Left ventricle myocardium inferior (tissue), 1 donor: ENCODE data around the gene CYREN. TPM values are rescaled to one million over a fixed set of nuclear protein-coding genes. Genes with fewer than 3 reads are reported as not detected.
A peak's percentile ranks its signal among the peaks of the same experiment; 100 is the strongest.

Experiments used
- DNase-seq: peaks from one replicate; pipeline ENCODE4 v3.0.0-alpha.2; 2020
- H3K27ac ChIP-seq: fragments of 200-600 bp; replicated peaks from 2 replicates; pipeline ENCODE4 v1.8.0; 2021
- H3K27me3 ChIP-seq: fragments of 200-600 bp; 2 replicates; pipeline ENCODE4 v1.8.0; 2021; ENCODE audit warnings: low read depth
- H3K36me3 ChIP-seq: fragments of 200-600 bp; 2 replicates; pipeline ENCODE4 v1.8.0; 2021
- H3K4me1 ChIP-seq: fragments of 200-600 bp; 2 replicates; pipeline ENCODE4 v1.8.0; 2021
- H3K4me3 ChIP-seq: fragments of 200-600 bp; 2 replicates; pipeline ENCODE4 v1.8.0; 2021; ENCODE audit warnings: mild to moderate bottlenecking, moderate library complexity
- H3K9me3 ChIP-seq: fragments of 200-600 bp; replicated peaks from 2 replicates; pipeline ENCODE4 v1.8.0; 2021
- CTCF ChIP-seq: fragments of 200-600 bp; IDR thresholded peaks from 2 replicates; pipeline ENCODE4 v1.8.0; 2021; ENCODE audit warnings: antibody characterized with exemption, mild to moderate bottlenecking, borderline replicate concordance
- intact Hi-C: fragments of 100-400 bp; cut with micrococcal nuclease; formaldehyde crosslinking; loops from one replicate; pipeline ENCODE4 v1.11.0; 2022
- total RNA-seq: library from RNA; stranded (reverse); fragmentation: NEBNext Ultra II Directional; extraction: Animal tissue kit (Norgen Biotek cat#: 25700); gene quantifications from one replicate; pipeline ENCODE4 v1.2.1, GENCODE V29; 2021
- donor health status: DM: no; HTN: yes; CAD: no; lungs with severe emphysema.

The CYREN gene
- total RNA-seq, 1 donor from 2014 or later: 29.8 TPM

GRCh38 chr7:135211179-135211945 lies 40.9 kb upstream of the CYREN start, which contains the start of gene WDR91:
TSS of gene WDR91 (minus strand) at chr7:135211526. CDS start at chr7:135211502, 24 bp downstream.
- TF ChIP-seq CTCF: no peak

GRCh38 chr7:135210888-135211178 lies 40.3 kb upstream of the CYREN start:
- peak overlapping the region; percentile 87 for H3K4me3 ChIP-seq
- DNase-seq: no peak
- intact Hi-C loops: no loop called here

More at GRCh38 chr7:135211179-135211945, 40.9 kb upstream of the CYREN start, which contains the start of gene WDR91:
- Histone ChIP-seq H3K27me3 (no peaks in the 10 kb centered on the region), H3K36me3 (peaks cover 5% of the 10 kb centered on the region), H3K4me1 (peaks cover 28% of the 10 kb centered on the region), H3K9me3 (no peaks in the 10 kb centered on the region), H3K4me3 (peak within 1 kb of the TSS; percentile 87), H3K27ac (peak within 1 kb of the TSS; percentile 89)
- DNase-seq: peak; percentile 96
- intact Hi-C loops: no loop called here

GRCh38 chr7:135209225-135209834 lies 38.8 kb upstream of the CYREN start:
- intact Hi-C loops: no loop called here
- TF ChIP-seq CTCF: no peak
- Histone ChIP-seq H3K27me3 (no peaks in the 10 kb centered on the region), H3K36me3 (peaks cover 23% of the 10 kb centered on the region), H3K27ac (no peak overlapping the region), H3K9me3 (no peaks in the 10 kb centered on the region), H3K4me3 (peak overlapping the region; percentile 87), H3K4me1 (peaks cover 28% of the 10 kb centered on the region)
- DNase-seq: no peak

More at GRCh38 chr7:135210888-135211178, 40.3 kb upstream of the CYREN start:
- TF ChIP-seq CTCF: no peak
- H3K27ac ChIP-seq: peak overlapping the region; percentile 89
- no peaks in the 10 kb centered on the region for H3K27me3 ChIP-seq
- peaks cover 28% of the 10 kb centered on the region for H3K4me1 ChIP-seq
- H3K9me3 ChIP-seq: no peaks in the 10 kb centered on the region
- peaks cover 8% of the 10 kb centered on the region for H3K36me3 ChIP-seq

GRCh38 chr7:135208102-135208793 lies 37.7 kb upstream of the CYREN start:
- H3K9me3 ChIP-seq: no peaks in the 10 kb centered on the region
- no peak for TF ChIP-seq CTCF
- no peak overlapping the region for H3K4me3 ChIP-seq
- no peaks in the 10 kb centered on the region for H3K27me3 ChIP-seq
- peaks cover 34% of the 10 kb centered on the region for H3K36me3 ChIP-seq
- DNase-seq: no peak
- peaks cover 28% of the 10 kb centered on the region for H3K4me1 ChIP-seq
- intact Hi-C loops: no loop called here
- H3K27ac ChIP-seq: no peak overlapping the region

GRCh38 chr7:135207406-135208101 lies 37.0 kb upstream of the CYREN start:
- H3K9me3 ChIP-seq: no peaks in the 10 kb centered on the region
- intact Hi-C loops: no loop called here
- peaks cover 41% of the 10 kb centered on the region for H3K36me3 ChIP-seq
- DNase-seq: no peak
- H3K4me3 ChIP-seq: no peak overlapping the region
- no peak overlapping the region for H3K27ac ChIP-seq
- no peak for TF ChIP-seq CTCF
- H3K27me3 ChIP-seq: no peaks in the 10 kb centered on the region
- peaks cover 33% of the 10 kb centered on the region for H3K4me1 ChIP-seq
